DOHH2 (cell line): ENCODE measurements around the gene CAPZB.

Source experiments
- H3F3A ChIP-seq: fragments of 200-600 bp; sonication (generic), shearing (Covaris generic); 2 replicates; pipeline ENCODE4 v1.6.0; 2016; ENCODE audit warnings: antibody characterized with exemption, mild to moderate bottlenecking; ENCODE audit not compliant: control insufficient read depth, insufficient read depth
- H3K27ac ChIP-seq: fragments of 200-600 bp; sonication (generic); 2 replicates; pipeline ENCODE4 v1.5.1; 2014; ENCODE audit warnings: low read depth, mild to moderate bottlenecking, low read length, moderate library complexity
- H3K27me3 ChIP-seq: fragments of 200-600 bp; sonication (generic); 2 replicates; pipeline ENCODE4 v1.6.1; 2014; ENCODE audit warnings: mild to moderate bottlenecking, low read length, mixed read lengths; ENCODE audit not compliant: control insufficient read depth
- H3K36me3 ChIP-seq: fragments of 200-600 bp; sonication (generic); 2 replicates; pipeline ENCODE4 v1.6.1; 2014; ENCODE audit warnings: mild to moderate bottlenecking, low read length, moderate library complexity, mixed read lengths; ENCODE audit not compliant: control insufficient read depth
- H3K4me1 ChIP-seq: fragments of 200-600 bp; sonication (generic); 2 replicates; pipeline ENCODE4 v1.6.1; 2014; ENCODE audit warnings: mild to moderate bottlenecking, low read length, mixed read lengths; ENCODE audit not compliant: control insufficient read depth
- H3K4me2 ChIP-seq: fragments of 200-600 bp; sonication (generic); 2 replicates; pipeline ENCODE4 v1.6.0; 2014; ENCODE audit warnings: mild to moderate bottlenecking, low read length, moderate library complexity
- H3K4me3 ChIP-seq: fragments of 200-600 bp; sonication (generic); 2 replicates; pipeline ENCODE4 v1.5.1; 2014; ENCODE audit warnings: mild to moderate bottlenecking, low read length, mixed read lengths
- H3K79me2 ChIP-seq: fragments of 200-600 bp; sonication (generic); 2 replicates; pipeline ENCODE4 v1.6.1; 2014; ENCODE audit warnings: mild to moderate bottlenecking, low read length, mixed read lengths; ENCODE audit not compliant: control insufficient read depth
- H3K9me2 ChIP-seq: fragments of 200-600 bp; sonication (generic); replicated peaks from 2 replicates; pipeline ENCODE4 v1.6.1; 2014; ENCODE audit warnings: mild to moderate bottlenecking, low read length, mixed read lengths; ENCODE audit not compliant: control insufficient read depth
- H3K9me3 ChIP-seq: fragments of 200-600 bp; sonication (generic); 2 replicates; pipeline ENCODE4 v1.6.1; 2014; ENCODE audit warnings: antibody characterized with exemption, low read length, mixed read lengths; ENCODE audit not compliant: control insufficient read depth, insufficient read depth
- H4K20me1 ChIP-seq: fragments of 200-600 bp; sonication (generic); 2 replicates; pipeline ENCODE4 v1.6.0; 2014; ENCODE audit warnings: low read depth, mild to moderate bottlenecking, antibody characterized with exemption, low read length, moderate library complexity; ENCODE audit not compliant: control insufficient read depth, insufficient read depth
- CTCF ChIP-seq: fragments of 200-600 bp; sonication (generic); IDR thresholded peaks from one replicate; pipeline ENCODE4 v1.5.1; 2014; ENCODE audit warnings: antibody characterized with exemption, mild to moderate bottlenecking, low read depth, low read length; ENCODE audit not compliant: poor library complexity, severe bottlenecking
- EZH2phosphoT487 ChIP-seq: fragments of 200-600 bp; sonication (generic); IDR thresholded peaks from 2 replicates; pipeline ENCODE4 v1.6.1; 2017; ENCODE audit warnings: borderline replicate concordance, mild to moderate bottlenecking, antibody characterized with exemption, low read length, moderate library complexity, mixed read lengths

The CAPZB gene

GRCh38 chr1:19348441-19349198 is 136.7 kb downstream of the CAPZB start:
- no peaks in the 10 kb centered on the region for H3K9me2 ChIP-seq
- H3K4me2 ChIP-seq = no peak overlapping the region
- no peak overlapping the region for H3K27ac ChIP-seq
- H3K79me2 ChIP-seq = no peaks in the 10 kb centered on the region
- H4K20me1 ChIP-seq = no peaks in the 10 kb centered on the region
- no peaks in the 10 kb centered on the region for H3F3A ChIP-seq
- H3K9me3 ChIP-seq = no peaks in the 10 kb centered on the region
- no peak for TF ChIP-seq CTCF
- no peak for TF ChIP-seq EZH2phosphoT487
- no peaks in the 10 kb centered on the region for H3K4me1 ChIP-seq
- peaks cover 15% of the 10 kb centered on the region; the same call in 1 of the 2 replicates for H3K36me3 ChIP-seq
- no peaks in the 10 kb centered on the region for H3K27me3 ChIP-seq
- H3K4me3 ChIP-seq = no peak overlapping the region

GRCh38 chr1:19347533-19348172 is 137.7 kb downstream of the CAPZB start:
- Histone ChIP-seq H3K9me2 (no peaks in the 10 kb centered on the region), H3K9me3 (no peaks in the 10 kb centered on the region), H3K4me1 (no peaks in the 10 kb centered on the region), H3K79me2 (no peaks in the 10 kb centered on the region), H3K27me3 (no peaks in the 10 kb centered on the region), H3K27ac (no peak overlapping the region), H3K4me3 (no peak overlapping the region), H4K20me1 (no peaks in the 10 kb centered on the region), H3K36me3 (peaks cover 15% of the 10 kb centered on the region; the same call in 1 of the 2 replicates), H3F3A (no peaks in the 10 kb centered on the region), H3K4me2 (no peak overlapping the region)
- TF ChIP-seq CTCF (no peak), EZH2phosphoT487 (no peak)

GRCh38 chr1:19346026-19346425 is 139.3 kb downstream of the CAPZB start:
- no peak overlapping the region for H3K27ac ChIP-seq
- peaks cover 17% of the 10 kb centered on the region for H3K36me3 ChIP-seq
- peaks cover 9% of the 10 kb centered on the region for H3K4me1 ChIP-seq
- H3K27me3 ChIP-seq = no peaks in the 10 kb centered on the region
- H3F3A ChIP-seq = no peaks in the 10 kb centered on the region
- H3K4me2 ChIP-seq = no peak overlapping the region
- H4K20me1 ChIP-seq = peaks cover 4% of the 10 kb centered on the region; the same call in 1 of the 2 replicates
- no peak overlapping the region for H3K4me3 ChIP-seq
- no peaks in the 10 kb centered on the region for H3K9me2 ChIP-seq
- TF ChIP-seq EZH2phosphoT487 (no peak), CTCF (no peak)
- no peaks in the 10 kb centered on the region; the same call in 1 of the 2 replicates for H3K79me2 ChIP-seq
- H3K9me3 ChIP-seq = no peaks in the 10 kb centered on the region
